Caco-2 (cell line): ENCODE measurements around the gene NFATC1. TPM values are rescaled to one million over a fixed set of nuclear protein-coding genes. Genes with fewer than 3 reads are reported as not detected.

Experiments
- BruUV-seq: library from RNA; stranded (reverse); fragments of 400-500 nt; replicated peaks from 2 replicates; lab custom pipeline; 2021; lab: Mats Ljungman, UMichigan
- CTCF ChIA-PET: fragments of 300-600 bp; sonication (Branson Sonifier 250); formaldehyde crosslinking; loops from one replicate; lab custom pipeline; 2022; ENCODE audit warnings: antibody characterized with exemption; lab: Charles Lee
- POLR2A ChIA-PET: fragments of 300-600 bp; sonication (Branson Sonifier 250); formaldehyde crosslinking; loops from one replicate; lab custom pipeline; 2022; ENCODE audit warnings: antibody characterized with exemption; lab: Charles Lee
- DNase-seq, 2 experiments: peaks; one replicate each; pipeline versions ENCODE4 v3.0.0 to v3.0.0-alpha.2; 2020 to 2022
- H3K27me3 ChIP-seq: replicated peaks from 2 replicates; pipeline ENCODE4 v1.6.0; 2011; ENCODE audit warnings: low read length; ENCODE audit not compliant: control insufficient read depth, insufficient read depth
- H3K36me3 ChIP-seq: 2 replicates; pipeline ENCODE4 v1.5.1; 2011; ENCODE audit warnings: low read length; ENCODE audit not compliant: control insufficient read depth, insufficient read depth
- H3K4me1 ChIP-seq: fragments of 250-450 bp; sonication (Bioruptor Pico); 2 replicates; pipeline ENCODE4 v1.5.1; 2020; ENCODE audit warnings: mild to moderate bottlenecking
- H3K4me3 ChIP-seq: 2 replicates; pipeline ENCODE4 v1.5.1; 2011; ENCODE audit warnings: low read depth, mild to moderate bottlenecking, control low read depth, low read length
- H3K9me3 ChIP-seq: fragments of 250-450 bp; sonication (Bioruptor Pico); 2 replicates; pipeline ENCODE4 v1.5.1; 2020; ENCODE audit warnings: mild to moderate bottlenecking, moderate library complexity
- H3K27ac Mint-ChIP-seq: one replicate; pipeline ENCODE4 v1.8.0; 2022; ENCODE audit warnings: mixed read lengths; ENCODE audit not compliant: unreplicated experiment
- H3K27me3 Mint-ChIP-seq: one replicate; pipeline ENCODE4 v1.8.0; 2022; ENCODE audit warnings: mixed read lengths; ENCODE audit not compliant: insufficient read depth, unreplicated experiment
- H3K36me3 Mint-ChIP-seq: one replicate; pipeline ENCODE4 v1.8.0; 2022; ENCODE audit warnings: mild to moderate bottlenecking, mixed read lengths; ENCODE audit not compliant: insufficient read depth, unreplicated experiment
- H3K4me1 Mint-ChIP-seq: one replicate; pipeline ENCODE4 v1.8.0; 2022; ENCODE audit warnings: low read depth, mixed read lengths; ENCODE audit not compliant: unreplicated experiment
- H3K4me3 Mint-ChIP-seq: one replicate; pipeline ENCODE4 v1.8.0; 2022; ENCODE audit warnings: mild to moderate bottlenecking, moderate library complexity, mixed read lengths; ENCODE audit not compliant: unreplicated experiment
- H3K9me3 Mint-ChIP-seq: one replicate; pipeline ENCODE4 v1.8.0; 2022; ENCODE audit warnings: mixed read lengths; ENCODE audit not compliant: unreplicated experiment
- intact Hi-C: fragments of 100-400 bp; cut with micrococcal nuclease; formaldehyde crosslinking; loops from one replicate; pipeline ENCODE4 v1.10.0; 2022; ENCODE audit not compliant: unreplicated experiment
- total RNA-seq: library from RNA; stranded (reverse); gene quantifications from 2 replicates; pipeline ENCODE4 v1.2.3, GENCODE V29; 2022
- TF ChIP-seq, protein P1 (sequence below), 2 experiments: fragments of 200-600 bp in 1 of 2; IDR thresholded peaks; 1 replicate in 1 of 2; 2 replicates in 1 of 2; pipeline versions ENCODE4 v1.5.1 to v1.8.0; 2011 to 2022; ENCODE audit warnings: antibody characterized with exemption in 1 of 2, control low read depth in 1 of 2, inconsistent platforms in 1 of 2, low read depth in 1 of 2, low read length in 1 of 2, mild to moderate bottlenecking in 1 of 2, moderate library complexity in 1 of 2; ENCODE audit not compliant: insufficient read depth in 1 of 2, severe bottlenecking in 1 of 2, unreplicated experiment in 1 of 2

Gene NFATC1
- total RNA-seq, 1 experiment from 2014 or later = 0.66 TPM

DNA sequence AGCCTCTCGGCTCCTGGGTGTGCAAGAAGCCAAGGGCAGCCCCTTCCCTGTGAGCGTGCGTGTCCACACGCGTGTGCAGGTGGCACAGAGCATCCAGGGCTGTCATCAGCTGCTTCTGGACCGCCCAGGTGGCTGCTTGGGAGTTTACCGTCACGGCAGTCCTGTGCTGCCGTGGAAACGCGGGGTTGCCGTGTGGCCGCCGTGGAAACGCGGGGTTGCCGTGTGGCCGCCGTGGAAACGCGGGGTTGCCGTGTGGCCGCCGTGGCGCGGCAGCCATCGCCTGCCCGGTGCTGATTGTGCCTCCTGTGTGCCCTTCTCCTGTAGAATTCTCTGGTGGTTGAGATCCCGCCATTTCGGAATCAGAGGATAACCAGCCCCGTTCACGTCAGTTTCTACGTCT lies 71.4 kb downstream of the NFATC1 start:
- intact Hi-C loops = no loop called here
- H3K27me3 Mint-ChIP-seq = no peaks in the 10 kb centered on the region
- H3K9me3 Mint-ChIP-seq = no peaks in the 10 kb centered on the region
- Histone ChIP-seq H3K4me1 (no peaks in the 10 kb centered on the region), H3K36me3 (no peaks in the 10 kb centered on the region), H3K27me3 (no peaks in the 10 kb centered on the region), H3K9me3 (no peaks in the 10 kb centered on the region), H3K4me3 (no peak overlapping the region)
- TF ChIP-seq, protein P1, sequence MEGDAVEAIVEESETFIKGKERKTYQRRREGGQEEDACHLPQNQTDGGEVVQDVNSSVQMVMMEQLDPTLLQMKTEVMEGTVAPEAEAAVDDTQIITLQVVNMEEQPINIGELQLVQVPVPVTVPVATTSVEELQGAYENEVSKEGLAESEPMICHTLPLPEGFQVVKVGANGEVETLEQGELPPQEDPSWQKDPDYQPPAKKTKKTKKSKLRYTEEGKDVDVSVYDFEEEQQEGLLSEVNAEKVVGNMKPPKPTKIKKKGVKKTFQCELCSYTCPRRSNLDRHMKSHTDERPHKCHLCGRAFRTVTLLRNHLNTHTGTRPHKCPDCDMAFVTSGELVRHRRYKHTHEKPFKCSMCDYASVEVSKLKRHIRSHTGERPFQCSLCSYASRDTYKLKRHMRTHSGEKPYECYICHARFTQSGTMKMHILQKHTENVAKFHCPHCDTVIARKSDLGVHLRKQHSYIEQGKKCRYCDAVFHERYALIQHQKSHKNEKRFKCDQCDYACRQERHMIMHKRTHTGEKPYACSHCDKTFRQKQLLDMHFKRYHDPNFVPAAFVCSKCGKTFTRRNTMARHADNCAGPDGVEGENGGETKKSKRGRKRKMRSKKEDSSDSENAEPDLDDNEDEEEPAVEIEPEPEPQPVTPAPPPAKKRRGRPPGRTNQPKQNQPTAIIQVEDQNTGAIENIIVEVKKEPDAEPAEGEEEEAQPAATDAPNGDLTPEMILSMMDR (IDR thresholded peaks at IDR 0.05; ENCODE audit: insufficient read depth in 1 of 2, low read depth in 1 of 2, low read length in 1 of 2, severe bottlenecking in 1 of 2, unreplicated experiment in 1 of 2) = no peak
- ChIA-PET CTCF (no interaction called here), POLR2A (no interaction called here)
- no peaks in the 10 kb centered on the region for H3K4me1 Mint-ChIP-seq
- H3K27ac Mint-ChIP-seq = no peak overlapping the region
- H3K36me3 Mint-ChIP-seq = no peaks in the 10 kb centered on the region
- DNase-seq = no peak
- no peak overlapping the region for H3K4me3 Mint-ChIP-seq
- BruUV-seq = no TSS peak

DNA sequence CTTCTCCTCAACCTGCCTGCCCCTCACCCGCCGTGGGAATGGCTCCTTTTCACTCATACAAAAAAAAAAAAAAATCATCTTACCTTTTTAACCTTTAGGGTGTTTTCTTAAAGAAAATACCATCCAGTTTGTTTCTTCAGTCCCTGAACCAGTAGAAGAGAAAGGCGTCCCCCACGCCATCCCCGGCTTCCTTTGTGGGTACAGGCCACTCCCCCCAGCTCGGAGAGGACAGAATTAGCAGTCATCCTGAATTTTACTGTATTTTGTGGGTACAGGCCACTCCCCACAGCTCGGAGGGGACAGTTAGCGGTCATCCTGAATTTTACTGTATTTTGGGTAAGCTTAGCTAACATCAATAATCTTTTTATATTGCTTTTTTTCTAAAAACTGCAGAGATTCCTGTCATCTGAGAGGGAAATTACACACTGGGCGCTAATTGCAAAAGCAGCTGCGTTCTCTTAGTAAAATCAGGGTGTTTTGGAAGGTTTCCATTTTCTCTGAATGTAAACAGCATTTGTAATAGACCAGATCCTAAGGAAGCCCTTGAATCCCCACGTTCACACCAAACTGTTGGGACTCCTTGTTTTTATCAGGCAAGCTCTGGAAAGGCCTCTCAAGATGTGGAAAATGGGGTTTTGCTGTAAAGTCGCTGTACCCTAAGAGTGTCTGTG lies 72.5 kb downstream of the NFATC1 start:
- H3K4me3 Mint-ChIP-seq = no peak overlapping the region
- no TSS peak for BruUV-seq
- POLR2A ChIA-PET = no interaction called here

DNA sequence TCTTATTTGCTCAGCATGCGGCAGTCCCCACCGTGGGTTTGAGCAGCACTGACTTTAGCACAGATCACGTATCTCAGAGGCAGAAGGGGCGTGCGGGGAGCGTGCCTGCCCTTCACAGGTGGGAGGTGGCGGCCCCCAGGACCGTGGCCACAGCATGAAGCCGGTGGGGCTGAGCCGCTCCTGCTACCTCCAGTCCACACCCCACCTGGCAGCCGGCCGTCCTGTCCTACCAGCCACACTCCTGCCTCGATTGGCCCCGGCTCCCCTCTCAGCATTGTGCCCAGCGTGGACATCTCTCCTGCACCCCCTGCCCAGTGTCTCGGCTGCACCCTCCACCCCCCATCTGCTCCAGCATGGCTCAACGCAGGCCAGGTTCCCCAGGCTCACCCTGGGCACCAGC lies 73.6 kb downstream of the NFATC1 start:
- no peaks in the 10 kb centered on the region for H3K27me3 ChIP-seq
- Mint-ChIP-seq H3K27me3 (no peaks in the 10 kb centered on the region), H3K4me3 (no peak overlapping the region)

More for the DNA sequence above, 72.5 kb downstream of the NFATC1 start:
- no peak for DNase-seq
- TF ChIP-seq, protein P1 (IDR thresholded peaks at IDR 0.05; ENCODE audit: insufficient read depth in 1 of 2, low read depth in 1 of 2, low read length in 1 of 2, severe bottlenecking in 1 of 2, unreplicated experiment in 1 of 2) = no peak
- no peaks in the 10 kb centered on the region for H3K27me3 Mint-ChIP-seq
- H3K4me3 ChIP-seq = no peak overlapping the region
- CTCF ChIA-PET = no interaction called here
- intact Hi-C loops = no loop called here
- no peak overlapping the region for H3K27ac Mint-ChIP-seq
- H3K36me3 ChIP-seq = no peaks in the 10 kb centered on the region
- H3K4me1 Mint-ChIP-seq = no peaks in the 10 kb centered on the region
- H3K36me3 Mint-ChIP-seq = no peaks in the 10 kb centered on the region
- no peaks in the 10 kb centered on the region for H3K4me1 ChIP-seq
- H3K9me3 Mint-ChIP-seq = no peaks in the 10 kb centered on the region
- H3K27me3 ChIP-seq = no peaks in the 10 kb centered on the region
- H3K9me3 ChIP-seq = no peaks in the 10 kb centered on the region

More for the DNA sequence above, 73.6 kb downstream of the NFATC1 start:
- ChIA-PET CTCF (no interaction called here), POLR2A (no interaction called here)
- intact Hi-C loops = no loop called here
- DNase-seq = no peak
- BruUV-seq = no TSS peak
- Mint-ChIP-seq H3K9me3 (no peaks in the 10 kb centered on the region), H3K4me1 (no peaks in the 10 kb centered on the region), H3K36me3 (no peaks in the 10 kb centered on the region), H3K27ac (no peak overlapping the region)
- Histone ChIP-seq H3K9me3 (no peaks in the 10 kb centered on the region), H3K4me3 (no peak overlapping the region), H3K4me1 (no peaks in the 10 kb centered on the region), H3K36me3 (no peaks in the 10 kb centered on the region)
- TF ChIP-seq, protein P1 (IDR thresholded peaks at IDR 0.05; ENCODE audit: insufficient read depth in 1 of 2, low read depth in 1 of 2, low read length in 1 of 2, severe bottlenecking in 1 of 2, unreplicated experiment in 1 of 2) = no peak
